ENCODE measurements around the gene CD55. TPM values are rescaled to one million over a fixed set of nuclear protein-coding genes. Genes with fewer than 3 reads are reported as not detected.
"Not testable (repeated sequence)": the region's sequence is repeated elsewhere in the genome, so short reads cannot be mapped to it uniquely, and the experiment has no call there.

The CD55 gene
- total and polyA plus RNA-seq, 9 donors = 32.8 to 237 (median 89.7) TPM

- TF ChIP-seq EP300 (IDR thresholded peaks at IDR 0.05) (no peak), POLR2A (IDR thresholded peaks at IDR 0.05) (no peak), CTCF (IDR thresholded peaks at IDR 0.05) (no peak)
- H3K4me3 ChIP-seq = no peak overlapping the region
- H3K9me3 ChIP-seq = no peaks in the 10 kb centered on the region
- WGBS, 3 donors = 88 to 93% (median 92%) methylated on average over 3 of the region's 3 CpGs
- no peaks in the 10 kb centered on the region for H3K27me3 ChIP-seq
- H3K36me3 ChIP-seq = no peaks in the 10 kb centered on the region
- H3K27ac ChIP-seq = peak overlapping the region in 1 of 2 donors; percentile 57
- H3K4me1 ChIP-seq (ENCODE audit: insufficient read depth) = peaks cover 4% of the 10 kb centered on the region
- intact Hi-C loops (cut with DNase I) = no loop called here
- DNase-seq = no peak
Observed at GRCh38 chr1:207317561-207317960, 3.9 kb upstream of the CD55 start.

DNA sequence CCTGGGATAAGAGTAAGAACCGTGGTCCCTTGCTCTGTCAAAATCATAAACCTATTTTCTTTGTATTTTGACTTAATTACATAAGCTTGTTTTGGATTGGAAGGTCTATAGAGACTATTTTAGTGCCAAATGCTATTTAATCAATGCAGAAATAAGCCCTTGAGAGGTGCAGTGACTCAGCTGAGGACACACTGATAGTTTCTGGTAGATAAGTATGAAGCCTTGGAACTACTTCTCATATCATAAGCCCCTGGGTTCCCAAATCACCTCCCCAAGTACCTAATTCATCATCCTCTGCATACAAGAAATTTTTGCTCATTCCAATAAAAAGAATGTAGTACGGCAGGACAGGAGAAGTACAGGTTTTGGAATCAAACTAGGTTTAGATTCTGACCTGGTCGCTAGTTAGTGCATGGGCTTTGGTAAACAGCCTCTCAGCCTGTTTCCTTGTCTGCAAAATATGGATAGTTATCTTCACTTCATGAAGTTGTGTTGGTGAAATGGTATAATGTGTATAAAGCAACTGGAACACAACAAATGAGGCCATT is 3.3 kb upstream of the CD55 start:
- intact Hi-C loops (cut with DNase I) = no loop called here
- H3K4me1 ChIP-seq (ENCODE audit: insufficient read depth) = peaks cover 2% of the 10 kb centered on the region
- no peak for DNase-seq
- WGBS, 3 donors = 77 to 80% (median 79%) methylated on average over 3 of the region's 3 CpGs
- TF ChIP-seq CTCF (IDR thresholded peaks at IDR 0.05) = no peak
- no peak for TF ChIP-seq POLR2A (IDR thresholded peaks at IDR 0.05)
- H3K27me3 ChIP-seq = no peaks in the 10 kb centered on the region
- H3K9me3 ChIP-seq = no peaks in the 10 kb centered on the region
- H3K27ac ChIP-seq = peak overlapping the region in 1 of 2 donors; percentile 57
- H3K4me3 ChIP-seq = no peak overlapping the region
- no peaks in the 10 kb centered on the region for H3K36me3 ChIP-seq

GRCh38 chr1:207319199-207319598 is 2.3 kb upstream of the CD55 start:
- no peak overlapping the region for H3K4me3 ChIP-seq
- no peaks in the 10 kb centered on the region for H3K27me3 ChIP-seq
- H3K4me1 ChIP-seq (ENCODE audit: insufficient read depth) = peaks cover 2% of the 10 kb centered on the region
- TF ChIP-seq POLR2A (IDR thresholded peaks at IDR 0.05) = no peak
- TF ChIP-seq EP300 (IDR thresholded peaks at IDR 0.05) = no peak
- intact Hi-C loops (cut with DNase I) = no loop called here
- DNase-seq = no peak
- H3K36me3 ChIP-seq = no peaks in the 10 kb centered on the region
- H3K9me3 ChIP-seq = no peaks in the 10 kb centered on the region
- no peak overlapping the region for H3K27ac ChIP-seq

DNA sequence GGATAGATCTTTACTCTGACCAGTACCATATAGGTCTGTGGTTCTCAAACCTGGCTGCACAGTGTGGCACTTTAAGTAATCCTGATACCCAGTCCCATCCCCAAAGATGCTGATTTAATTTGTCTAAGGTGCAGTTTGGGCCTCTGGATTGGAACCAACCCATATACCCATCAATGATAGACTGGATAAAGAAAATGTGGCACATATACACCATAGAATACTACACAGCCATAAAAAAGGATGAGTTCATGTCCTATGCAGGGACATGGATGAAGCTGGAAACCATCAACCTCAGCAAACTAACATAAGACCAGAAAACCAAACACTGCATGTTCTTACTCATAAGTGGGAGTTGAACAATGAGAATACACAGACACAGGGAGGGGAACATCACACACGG is 1.4 kb upstream of the CD55 start:
- peak overlapping the region in 1 of 2 donors; percentile 90 for H3K27ac ChIP-seq
- H3K9me3 ChIP-seq; H3K4me3 ChIP-seq; DNase-seq; H3K36me3 ChIP-seq; intact Hi-C loops (cut with DNase I); H3K4me1 ChIP-seq (ENCODE audit: insufficient read depth); H3K27me3 ChIP-seq: not testable (repeated sequence)
- 6 to 30% (median 15%) methylated on average over 1 of the region's 1 CpG for WGBS, 3 donors

GRCh38 chr1:207321790-207322645 is 540 bp downstream of the CD55 start:
- Histone ChIP-seq H3K4me1 (ENCODE audit: insufficient read depth) (peaks cover 2% of the 10 kb centered on the region), H3K36me3 (no peaks in the 10 kb centered on the region), H3K9me3 (no peaks in the 10 kb centered on the region), H3K27ac (peak overlapping the region; percentile 90 to 95), H3K4me3 (peak overlapping the region; percentile 95), H3K27me3 (no peaks in the 10 kb centered on the region)
- no peak for TF ChIP-seq CTCF (IDR thresholded peaks at IDR 0.05)
- no peak for TF ChIP-seq POLR2A (IDR thresholded peaks at IDR 0.05)
- WGBS, 3 donors = 0 to 2% (median 1%) methylated on average over 37 of the region's 37 CpGs
- peak in 1 of 5 donors; percentile 49 for DNase-seq
- intact Hi-C loops (cut with DNase I) = no loop called here
